Esophagus (tissue), 2 donors: ENCODE results near the gene DTX1. TPM values are rescaled to one million over a fixed set of nuclear protein-coding genes. Genes with fewer than 3 reads are reported as not detected.

ENCODE experiments used
- H3K27ac ChIP-seq, 2 donors: one replicate each; pipeline ENCODE4 v1.5.1; 2013; ENCODE audit warnings: low read depth in 2 of 2, mild to moderate bottlenecking in 2 of 2, inconsistent platforms in 1 of 2, low read length in 1 of 2, moderate library complexity in 1 of 2
- H3K27me3 ChIP-seq, 2 donors: one replicate each; pipeline ENCODE4 v1.6.1; 2013; ENCODE audit warnings: low read length in 2 of 2, control low read depth in 1 of 2, mild to moderate bottlenecking in 1 of 2; ENCODE audit not compliant: insufficient read depth in 2 of 2, control insufficient read depth in 1 of 2
- H3K36me3 ChIP-seq, 2 donors: one replicate each; pipeline ENCODE4 v1.6.1; 2013; ENCODE audit warnings: low read length in 1 of 2; ENCODE audit not compliant: control insufficient read depth in 2 of 2, insufficient read depth in 2 of 2
- H3K4me1 ChIP-seq, 2 donors: one replicate each; pipeline ENCODE4 v1.6.1; 2013; ENCODE audit warnings: low read length in 1 of 2; ENCODE audit not compliant: control insufficient read depth in 2 of 2, insufficient read depth in 2 of 2
- H3K4me3 ChIP-seq, 2 donors: one replicate each; pipeline ENCODE4 v1.5.1; 2013; ENCODE audit warnings: low read length in 2 of 2, mild to moderate bottlenecking in 2 of 2, low read depth in 1 of 2, moderate library complexity in 1 of 2
- H3K9me3 ChIP-seq, 2 donors: one replicate each; pipeline ENCODE4 v1.6.1; 2013; ENCODE audit warnings: mild to moderate bottlenecking in 2 of 2, low read depth in 1 of 2, low read length in 1 of 2, moderate library complexity in 1 of 2; ENCODE audit not compliant: control insufficient read depth in 2 of 2, insufficient read depth in 1 of 2
- WGBS, 2 donors: extraction: QIAGEN DNeasy Blood & Tissue Kit; methylation state at CpG; one replicate each; pipeline ENCODE4 v1.1.7; 2013; 5-methylcytosine and 5-hydroxymethylcytosine counted together
- polyA plus RNA-seq, 2 donors: library from polyadenylated mRNA; stranded (reverse); fragments of 200-250 nt; gene quantifications; one replicate each; pipeline ENCODE4 v1.2.3, GENCODE V29; 2013
- donor health status: healthy with polysubstance abuse.
- donor health status: Bipolar disorder and iron deficiency.

DTX1 gene
- under 1 TPM; 0.49 to 0.59 TPM for polyA plus RNA-seq

DNA sequence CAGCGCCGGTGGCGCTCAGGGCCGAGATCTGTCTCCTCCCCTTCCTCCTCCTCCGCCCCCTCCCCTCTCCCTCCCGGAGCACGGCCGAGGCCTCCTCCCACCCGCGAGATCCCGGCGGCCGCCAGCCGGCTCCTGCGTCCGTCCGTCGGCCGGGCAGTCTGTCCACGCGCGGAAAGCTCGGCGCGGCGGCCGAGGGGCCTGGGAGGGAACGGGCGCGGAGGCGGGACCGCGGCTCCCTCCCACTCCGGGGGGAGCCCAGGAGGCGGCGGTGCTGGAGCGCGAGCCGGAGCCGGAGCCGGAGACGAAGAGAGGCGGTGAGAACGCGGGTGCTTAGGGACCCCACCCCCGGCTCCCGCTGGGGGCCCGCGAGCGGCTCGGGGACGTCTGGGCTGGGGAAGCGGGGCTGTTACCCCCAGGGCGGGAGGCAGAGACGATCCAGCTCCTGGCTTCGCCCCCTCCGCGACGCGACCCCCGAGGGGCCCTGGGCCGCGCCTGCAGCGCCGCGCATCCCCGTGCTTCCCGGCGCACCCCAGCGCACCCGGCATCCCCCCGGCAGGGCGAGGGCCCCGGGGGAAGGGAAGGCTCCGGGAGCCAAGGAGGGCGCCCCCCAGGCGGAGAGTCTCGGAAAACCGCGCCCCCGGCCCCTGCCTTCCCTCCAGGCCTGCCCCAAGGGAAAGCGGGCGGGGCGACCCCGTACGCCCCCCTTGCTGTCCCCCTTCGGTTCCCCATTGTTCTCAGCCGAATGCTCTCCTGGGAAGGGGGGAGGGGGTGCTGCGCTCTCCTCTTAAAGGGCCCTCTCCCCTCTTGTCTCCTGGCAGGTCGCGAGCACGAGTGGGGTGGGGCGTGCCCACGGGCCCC, at the start of gene DTX1:
Gene DTX1, plus strand, starts transcription at position 100 of the 858 bp plus-strand sequence. CDS start 1,463 bp downstream, outside the sequence.
- H3K4me3 ChIP-seq, result peak within 1 kb of the TSS; percentile 27 to 36
- peaks cover 4% of the 10 kb centered on the region in 2 donors for H3K4me1 ChIP-seq
- no peak within 1 kb of the TSS for H3K27ac ChIP-seq
- H3K36me3 ChIP-seq, result no peaks in the 10 kb centered on the region
- H3K27me3 ChIP-seq, result peaks cover 0 to 6% of the 10 kb centered on the region in 2 donors
- peaks cover 0 to 2% of the 10 kb centered on the region in 2 donors for H3K9me3 ChIP-seq
- 1 to 2% methylated on average over 63 to 94 of the region's 94 CpGs for WGBS, 2 donors

GRCh38 chr12:113007166-113007565, 49.4 kb upstream of the DTX1 start:
- peaks cover 0 to 23% of the 10 kb centered on the region in 2 donors for H3K36me3 ChIP-seq
- WGBS, 2 donors, result 80 to 84% methylated on average over 4 of the region's 4 CpGs

DNA sequence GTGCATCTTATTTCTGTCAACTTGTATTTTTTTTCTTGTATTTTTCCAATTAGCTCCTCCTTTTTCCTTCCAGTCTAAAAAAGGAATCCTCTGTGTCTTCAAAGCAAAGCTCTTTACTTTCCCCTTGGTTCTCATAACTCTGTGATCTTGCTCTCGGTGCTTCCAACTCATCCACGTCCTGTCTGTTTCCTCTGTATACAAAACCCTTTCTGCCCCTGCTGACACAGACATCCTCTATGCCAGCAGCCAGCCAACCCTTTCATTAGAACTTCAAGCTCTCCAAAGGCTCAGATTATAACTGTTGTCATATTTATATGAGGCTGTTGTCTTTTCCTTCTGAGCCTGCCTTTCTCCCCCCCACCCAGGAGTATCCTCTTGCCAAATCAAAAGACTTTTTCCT, 45.8 kb upstream of the DTX1 start:
- 76 to 77% methylated on average over 2 of the region's 2 CpGs for WGBS, 2 donors
- Histone ChIP-seq H3K27ac (no peak overlapping the region), H3K4me3 (no peak overlapping the region), H3K27me3 (no peaks in the 10 kb centered on the region), H3K4me1 (no peaks in the 10 kb centered on the region), H3K9me3 (peaks cover 0 to 4% of the 10 kb centered on the region in 2 donors), H3K36me3 (peaks cover 0 to 14% of the 10 kb centered on the region in 2 donors)

More at GRCh38 chr12:113007166-113007565, 49.4 kb upstream of the DTX1 start:
- Histone ChIP-seq H3K4me3 (no peak overlapping the region), H3K4me1 (no peaks in the 10 kb centered on the region), H3K27ac (no peak overlapping the region), H3K27me3 (no peaks in the 10 kb centered on the region), H3K9me3 (peaks cover 0 to 4% of the 10 kb centered on the region in 2 donors)

DNA sequence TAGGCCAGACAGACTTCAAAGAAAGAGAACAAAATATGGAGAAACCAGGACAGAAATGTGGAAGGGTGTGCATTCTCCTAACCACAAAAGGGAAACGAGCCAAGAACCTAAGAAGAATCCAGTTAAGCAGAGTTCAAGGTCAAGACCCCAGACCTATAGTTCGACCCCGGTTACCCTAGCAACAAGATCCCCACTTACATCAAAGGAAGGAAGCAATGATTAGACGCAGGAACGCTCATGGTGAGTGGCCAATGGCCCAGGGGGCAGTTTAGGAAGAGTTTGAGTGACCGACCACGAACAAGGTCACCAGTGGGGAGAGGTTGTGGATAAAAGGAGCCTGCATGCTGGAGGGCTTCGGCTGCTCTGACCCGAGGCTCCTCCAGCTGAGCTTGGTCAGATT, 42.0 kb upstream of the DTX1 start:
- Histone ChIP-seq H3K9me3 (peaks cover 0 to 4% of the 10 kb centered on the region in 2 donors), H3K27me3 (no peaks in the 10 kb centered on the region), H3K4me3 (no peak overlapping the region), H3K27ac (no peak overlapping the region), H3K4me1 (no peaks in the 10 kb centered on the region), H3K36me3 (peaks cover 0 to 3% of the 10 kb centered on the region in 2 donors)
- WGBS, 2 donors, result 52 to 73% methylated on average over 9 of the region's 9 CpGs

DNA sequence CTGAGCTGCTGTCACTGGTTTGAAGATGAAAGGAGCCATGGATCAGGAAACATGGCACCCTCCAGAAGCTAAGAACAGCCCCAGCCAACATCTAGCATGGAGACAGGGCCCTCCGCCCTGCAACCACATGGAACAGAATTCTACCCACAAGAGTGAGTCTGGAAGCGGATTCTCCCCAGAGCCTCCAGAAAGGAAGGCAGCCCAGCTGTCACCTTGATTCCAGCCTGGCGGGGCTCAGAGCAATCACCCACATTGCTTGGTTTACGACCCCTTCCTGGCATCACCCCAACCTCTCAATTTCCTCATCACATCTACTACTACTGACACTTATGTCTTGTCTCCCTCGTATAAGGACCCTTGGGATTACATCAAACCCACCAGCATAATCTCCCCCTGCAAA, 39.7 kb upstream of the DTX1 start:
- Histone ChIP-seq H3K27ac (no peak overlapping the region), H3K4me3 (no peak overlapping the region), H3K27me3 (no peaks in the 10 kb centered on the region), H3K4me1 (no peaks in the 10 kb centered on the region), H3K36me3 (no peaks in the 10 kb centered on the region), H3K9me3 (no peaks in the 10 kb centered on the region)
- 83 to 85% methylated on average over 5 of the region's 5 CpGs for WGBS, 2 donors

GRCh38 chr12:113019025-113019424, 37.5 kb upstream of the DTX1 start:
- Histone ChIP-seq H3K27me3 (no peaks in the 10 kb centered on the region), H3K9me3 (no peaks in the 10 kb centered on the region), H3K36me3 (no peaks in the 10 kb centered on the region), H3K4me1 (no peaks in the 10 kb centered on the region), H3K27ac (no peak overlapping the region), H3K4me3 (no peak overlapping the region)
- 31 to 47% methylated on average over 4 of the region's 4 CpGs for WGBS, 2 donors

DNA sequence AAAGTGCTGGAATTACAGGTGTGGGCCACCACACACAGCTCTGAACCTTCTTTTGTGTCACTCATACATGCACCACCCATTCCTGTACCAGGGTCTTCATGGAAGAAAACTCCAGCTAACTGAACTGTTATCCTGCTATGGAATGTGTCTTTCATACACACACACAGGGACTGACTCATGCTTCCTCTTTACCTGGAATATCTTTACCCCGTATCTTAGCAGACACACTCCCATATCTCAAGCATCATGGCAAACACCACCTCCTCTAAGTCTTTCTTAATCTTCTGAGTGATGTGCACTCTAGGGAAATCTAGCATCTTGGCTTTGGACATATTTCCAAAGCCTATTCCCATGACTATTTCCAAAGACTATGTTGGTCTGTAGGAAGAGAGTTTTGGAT, 35.0 kb upstream of the DTX1 start:
- WGBS, 2 donors, result 67 to 72% methylated on average over 1 of the region's 1 CpG
- H3K36me3 ChIP-seq, result no peaks in the 10 kb centered on the region
- H3K4me1 ChIP-seq, result no peaks in the 10 kb centered on the region
- H3K4me3 ChIP-seq, result no peak overlapping the region
- no peaks in the 10 kb centered on the region for H3K27me3 ChIP-seq
- no peaks in the 10 kb centered on the region for H3K9me3 ChIP-seq
- no peak overlapping the region for H3K27ac ChIP-seq

- H3K9me3 ChIP-seq, result no peaks in the 10 kb centered on the region
- no peak overlapping the region for H3K27ac ChIP-seq
- H3K36me3 ChIP-seq, result no peaks in the 10 kb centered on the region
- no peaks in the 10 kb centered on the region for H3K4me1 ChIP-seq
- H3K27me3 ChIP-seq, result no peaks in the 10 kb centered on the region
- H3K4me3 ChIP-seq, result no peak overlapping the region
- WGBS, 2 donors, result 84 to 85% methylated on average over 3 of the region's 3 CpGs
These were observed 33.8 kb upstream of the DTX1 start for GRCh38 chr12:113022563-113023297.

DNA sequence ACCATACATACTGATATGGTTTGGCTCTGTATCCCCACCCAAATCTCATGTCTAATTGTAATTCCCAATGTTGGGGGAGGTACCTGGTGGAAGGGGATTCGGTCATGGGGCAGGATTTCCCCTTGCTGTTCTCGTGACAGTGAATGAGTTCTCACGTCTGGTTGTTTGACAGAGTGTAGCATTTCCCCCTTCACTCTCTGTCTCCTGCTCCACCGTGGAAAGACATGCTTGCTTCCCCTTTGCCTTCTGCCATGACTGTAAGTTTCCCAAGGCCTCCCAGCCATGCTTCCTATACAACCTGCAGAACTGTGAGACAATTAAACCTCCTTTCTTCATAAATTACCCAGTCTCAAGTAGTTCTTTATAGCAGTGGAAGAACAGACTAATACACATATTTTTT, 28.8 kb upstream of the DTX1 start:
- no peaks in the 10 kb centered on the region for H3K36me3 ChIP-seq
- no peak overlapping the region for H3K4me3 ChIP-seq
- no peaks in the 10 kb centered on the region for H3K4me1 ChIP-seq
- H3K27me3 ChIP-seq, result no peaks in the 10 kb centered on the region
- H3K27ac ChIP-seq, result no peak overlapping the region
- H3K9me3 ChIP-seq, result no peaks in the 10 kb centered on the region
- WGBS, 2 donors, result 68% methylated on average over 4 of the region's 4 CpGs
